ENCODE data around the gene INSL3. TPM values are rescaled to one million over a fixed set of nuclear protein-coding genes. Genes with fewer than 3 reads are reported as not detected.

The INSL3 gene
- total and polyA plus RNA-seq, 2 of the 13 experiments (the other 11 are each of a cell fraction or from before 2014, with no cell fraction given) = 0.30 TPM; not detected in 1

DNA sequence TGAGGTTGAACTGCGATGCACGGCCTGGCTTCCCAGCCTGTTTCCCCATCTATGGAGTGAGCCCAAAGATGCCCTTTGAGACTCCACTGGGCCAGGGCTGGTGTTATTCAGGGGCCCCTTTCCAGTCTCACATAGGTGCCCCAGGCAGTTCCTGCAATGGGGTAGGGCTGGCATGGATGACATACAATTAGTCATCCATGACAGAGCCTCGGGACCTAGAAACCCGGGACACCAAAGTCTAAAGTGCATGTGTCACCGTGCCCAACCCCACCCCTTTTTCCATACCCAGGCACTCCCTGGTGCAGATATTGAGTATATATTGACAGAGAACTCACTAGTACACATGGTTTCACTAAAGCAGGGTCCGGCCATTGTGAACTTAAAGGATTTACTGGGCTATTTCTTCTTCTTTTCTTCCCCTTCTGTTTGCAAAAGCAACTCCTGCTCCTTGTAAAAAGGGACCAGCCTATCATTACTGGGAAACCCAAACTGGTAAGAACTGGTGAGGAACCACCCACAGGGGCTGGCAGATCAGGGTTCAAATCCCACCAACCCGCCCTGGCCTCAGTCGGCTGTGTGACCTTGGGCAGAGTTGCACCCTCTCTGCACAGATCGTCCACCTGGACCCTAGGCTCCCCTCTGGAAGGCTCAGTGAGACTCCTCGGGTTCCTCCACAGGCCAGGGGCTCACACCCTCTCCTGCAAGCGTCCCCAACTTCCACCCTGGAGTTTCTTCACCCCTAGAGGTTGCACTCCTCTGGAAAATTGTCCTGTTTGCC, 23.7 kb downstream of the INSL3 start (continued):
- TF ChIP-seq, protein P1, sequence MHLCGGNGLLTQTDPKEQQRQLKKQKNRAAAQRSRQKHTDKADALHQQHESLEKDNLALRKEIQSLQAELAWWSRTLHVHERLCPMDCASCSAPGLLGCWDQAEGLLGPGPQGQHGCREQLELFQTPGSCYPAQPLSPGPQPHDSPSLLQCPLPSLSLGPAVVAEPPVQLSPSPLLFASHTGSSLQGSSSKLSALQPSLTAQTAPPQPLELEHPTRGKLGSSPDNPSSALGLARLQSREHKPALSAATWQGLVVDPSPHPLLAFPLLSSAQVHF (CRISPR knock-in tag; IDR thresholded peaks at IDR 0.05) = no peak
- no peak for TF ChIP-seq ZNF574 (CRISPR knock-in tag; IDR thresholded peaks at IDR 0.05)
- no peak for TF ChIP-seq FOXP1 (IDR thresholded peaks at IDR 0.05)
- TF ChIP-seq FOXP1 (CRISPR knock-in tag; IDR thresholded peaks at IDR 0.05) = peak; percentile 17; the same call in 1 of the 2 replicates
- 0 out of 2 replicates have a peak, but pooled peaks have one; percentile 21 for TF ChIP-seq THAP11 (CRISPR knock-in tag; IDR thresholded peaks at IDR 0.05)
- no peak for TF ChIP-seq ZBTB33 (CRISPR knock-in tag; IDR thresholded peaks at IDR 0.05)
- peak; percentile 44; the same call in 1 of the 2 replicates for TF ChIP-seq NR2C2 (CRISPR knock-in tag; IDR thresholded peaks at IDR 0.05; ENCODE audit: borderline replicate concordance)
- no peak; the same call in 1 of the 2 replicates for TF ChIP-seq CBX5 (CRISPR knock-in tag; IDR thresholded peaks at IDR 0.05; ENCODE audit: borderline replicate concordance)
- TF ChIP-seq, protein P2, sequence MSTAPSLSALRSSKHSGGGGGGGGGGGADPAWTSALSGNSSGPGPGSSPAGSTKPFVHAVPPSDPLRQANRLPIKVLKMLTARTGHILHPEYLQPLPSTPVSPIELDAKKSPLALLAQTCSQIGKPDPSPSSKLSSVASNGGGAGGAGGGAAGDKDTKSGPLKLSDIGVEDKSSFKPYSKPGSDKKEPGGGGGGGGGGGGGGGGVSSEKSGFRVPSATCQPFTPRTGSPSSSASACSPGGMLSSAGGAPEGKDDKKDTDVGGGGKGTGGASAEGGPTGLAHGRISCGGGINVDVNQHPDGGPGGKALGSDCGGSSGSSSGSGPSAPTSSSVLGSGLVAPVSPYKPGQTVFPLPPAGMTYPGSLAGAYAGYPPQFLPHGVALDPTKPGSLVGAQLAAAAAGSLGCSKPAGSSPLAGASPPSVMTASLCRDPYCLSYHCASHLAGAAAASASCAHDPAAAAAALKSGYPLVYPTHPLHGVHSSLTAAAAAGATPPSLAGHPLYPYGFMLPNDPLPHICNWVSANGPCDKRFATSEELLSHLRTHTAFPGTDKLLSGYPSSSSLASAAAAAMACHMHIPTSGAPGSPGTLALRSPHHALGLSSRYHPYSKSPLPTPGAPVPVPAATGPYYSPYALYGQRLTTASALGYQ (CRISPR knock-in tag; IDR thresholded peaks at IDR 0.05) = no peak
- TF ChIP-seq SKI (IDR thresholded peaks at IDR 0.05; ENCODE audit: partially characterized antibody) = no peak
- TF ChIP-seq CC2D1A (CRISPR knock-in tag; IDR thresholded peaks at IDR 0.05) = no peak
- no peak for TF ChIP-seq TERF1 (CRISPR knock-in tag; IDR thresholded peaks at IDR 0.05)
- TF ChIP-seq PBX3 (CRISPR knock-in tag; IDR thresholded peaks at IDR 0.05; ENCODE audit: borderline replicate concordance) = no peak
- no peak for TF ChIP-seq ZNF773 (CRISPR knock-in tag; IDR thresholded peaks at IDR 0.05; ENCODE audit: borderline replicate concordance)
- TF ChIP-seq ZNF597 (CRISPR knock-in tag; IDR thresholded peaks at IDR 0.05) = no peak
